Measurements from ENCODE around the gene PACSIN1.

DNA sequence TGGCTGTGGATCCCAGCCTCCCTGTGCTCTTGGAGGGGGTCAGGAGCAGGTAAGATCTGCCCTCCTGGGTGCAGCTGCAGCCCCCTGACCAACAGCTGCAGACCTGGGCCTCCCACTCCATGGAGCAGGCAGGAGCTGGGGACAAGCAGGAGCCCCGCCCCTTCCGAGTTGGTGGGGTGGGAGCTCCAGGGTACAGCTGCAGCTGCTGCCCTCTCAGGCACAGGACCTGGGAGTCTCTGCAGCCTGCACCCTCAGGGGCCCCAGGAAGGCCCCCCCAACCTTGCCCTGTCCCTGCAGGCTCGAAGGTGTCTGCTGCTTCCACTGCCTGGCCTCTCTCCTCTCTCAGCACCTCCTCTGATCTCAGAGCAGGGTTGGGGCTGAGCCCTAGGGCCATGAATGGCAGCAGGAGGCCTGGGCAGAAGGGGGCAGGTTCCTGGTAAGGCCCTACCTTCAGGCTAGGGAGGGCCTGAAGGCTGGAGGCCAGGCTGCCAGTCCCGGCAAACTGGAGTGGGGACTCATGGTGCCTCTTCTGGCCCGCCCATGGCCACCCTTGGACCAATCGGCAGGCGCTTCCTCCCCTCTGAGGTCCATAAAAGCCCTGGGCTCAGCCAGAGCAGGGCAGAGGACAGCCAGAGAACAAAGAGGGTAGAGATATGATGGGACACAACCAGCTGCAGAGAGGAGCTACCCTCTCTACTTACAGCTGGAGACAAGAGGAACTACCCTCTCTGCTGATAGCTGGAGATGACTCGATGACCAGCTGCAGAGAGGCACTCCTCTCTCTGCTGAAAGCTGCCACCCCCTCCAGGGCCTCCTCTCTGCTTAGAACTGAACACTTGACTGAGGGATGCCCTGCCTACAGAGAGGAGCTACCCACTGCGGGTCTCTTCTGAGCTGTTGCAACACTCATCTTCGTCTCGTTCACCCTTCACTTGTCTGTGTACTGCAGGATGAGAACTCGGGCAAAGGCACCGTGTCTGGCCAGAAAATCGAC is 7.8 kb upstream of the PACSIN1 start:
- TF ChIP-seq, protein P1, sequence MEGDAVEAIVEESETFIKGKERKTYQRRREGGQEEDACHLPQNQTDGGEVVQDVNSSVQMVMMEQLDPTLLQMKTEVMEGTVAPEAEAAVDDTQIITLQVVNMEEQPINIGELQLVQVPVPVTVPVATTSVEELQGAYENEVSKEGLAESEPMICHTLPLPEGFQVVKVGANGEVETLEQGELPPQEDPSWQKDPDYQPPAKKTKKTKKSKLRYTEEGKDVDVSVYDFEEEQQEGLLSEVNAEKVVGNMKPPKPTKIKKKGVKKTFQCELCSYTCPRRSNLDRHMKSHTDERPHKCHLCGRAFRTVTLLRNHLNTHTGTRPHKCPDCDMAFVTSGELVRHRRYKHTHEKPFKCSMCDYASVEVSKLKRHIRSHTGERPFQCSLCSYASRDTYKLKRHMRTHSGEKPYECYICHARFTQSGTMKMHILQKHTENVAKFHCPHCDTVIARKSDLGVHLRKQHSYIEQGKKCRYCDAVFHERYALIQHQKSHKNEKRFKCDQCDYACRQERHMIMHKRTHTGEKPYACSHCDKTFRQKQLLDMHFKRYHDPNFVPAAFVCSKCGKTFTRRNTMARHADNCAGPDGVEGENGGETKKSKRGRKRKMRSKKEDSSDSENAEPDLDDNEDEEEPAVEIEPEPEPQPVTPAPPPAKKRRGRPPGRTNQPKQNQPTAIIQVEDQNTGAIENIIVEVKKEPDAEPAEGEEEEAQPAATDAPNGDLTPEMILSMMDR (IDR thresholded peaks at IDR 0.05; ENCODE audit: poor library complexity), result no peak
- no peak for TF ChIP-seq EZH2 (IDR thresholded peaks at IDR 0.05; ENCODE audit: borderline replicate concordance)

All from hepatocyte (in vitro differentiated cells).